Nephron (organoid): ENCODE results near the gene IRF2BPL.

ENCODE experiments used
- H3K27ac Mint-ChIP-seq, 3 experiments: 2 replicates each; pipeline ENCODE4 v1.8.0; 2020; ENCODE audit warnings: mixed read lengths in 3 of 3, mild to moderate bottlenecking in 2 of 3, moderate library complexity in 1 of 3
- H3K27me3 Mint-ChIP-seq: 2 replicates; pipeline ENCODE4 v1.8.0; 2021; ENCODE audit warnings: low read depth, mild to moderate bottlenecking, moderate library complexity, mixed read lengths
- H3K36me3 Mint-ChIP-seq: 2 replicates; pipeline ENCODE4 v1.8.0; 2020; ENCODE audit warnings: low read depth, mixed read lengths
- H3K4me1 Mint-ChIP-seq: 2 replicates; pipeline ENCODE4 v1.8.0; 2020; ENCODE audit warnings: mixed read lengths
- H3K4me3 Mint-ChIP-seq, 3 experiments: 2 replicates each; pipeline ENCODE4 v1.8.0; 2020; ENCODE audit warnings: mild to moderate bottlenecking in 3 of 3, mixed read lengths in 3 of 3, moderate library complexity in 2 of 3
- H3K9me3 Mint-ChIP-seq: 2 replicates; pipeline ENCODE4 v1.8.0; 2020; ENCODE audit warnings: mixed read lengths
- CTCF ChIP-seq, 3 experiments: fragments of 200-600 bp; sonication (generic); IDR thresholded peaks; one replicate each; pipeline ENCODE4 v1.5.0; 2021; ENCODE audit warnings: antibody characterized with exemption in 3 of 3; ENCODE audit not compliant: unreplicated experiment in 3 of 3

The IRF2BPL gene

GRCh38 chr14:77069551-77069950, 41.0 kb upstream of the IRF2BPL start:
- H3K27me3 Mint-ChIP-seq, result no peaks in the 10 kb centered on the region
- no peaks in the 10 kb centered on the region for H3K9me3 Mint-ChIP-seq
- no peak overlapping the region for H3K4me3 Mint-ChIP-seq
- peaks cover 59% of the 10 kb centered on the region for H3K4me1 Mint-ChIP-seq
- no peaks in the 10 kb centered on the region for H3K36me3 Mint-ChIP-seq
- no peak for TF ChIP-seq CTCF (IDR thresholded peaks at IDR 0.05; ENCODE audit: unreplicated experiment in 3 of 3)
- H3K27ac Mint-ChIP-seq, result peak overlapping the region in 1 of 3 experiments; percentile 76

- Mint-ChIP-seq H3K9me3 (no peaks in the 10 kb centered on the region), H3K4me1 (peaks cover 61% of the 10 kb centered on the region), H3K27ac (peak overlapping the region in 1 of 3 experiments; percentile 25), H3K4me3 (no peak overlapping the region), H3K27me3 (no peaks in the 10 kb centered on the region), H3K36me3 (no peaks in the 10 kb centered on the region)
- peak in 1 of 3 experiments; percentile 9 for TF ChIP-seq CTCF (IDR thresholded peaks at IDR 0.05; ENCODE audit: unreplicated experiment in 3 of 3)
These were observed 40.2 kb upstream of the IRF2BPL start for GRCh38 chr14:77068517-77069200.

- H3K27ac Mint-ChIP-seq, result peak overlapping the region in 2 of 3 experiments; percentile 25 to 43
- no peaks in the 10 kb centered on the region for H3K9me3 Mint-ChIP-seq
- H3K4me3 Mint-ChIP-seq, result no peak overlapping the region
- no peaks in the 10 kb centered on the region for H3K36me3 Mint-ChIP-seq
- H3K27me3 Mint-ChIP-seq, result no peaks in the 10 kb centered on the region
- peaks cover 66% of the 10 kb centered on the region for H3K4me1 Mint-ChIP-seq
- TF ChIP-seq CTCF (IDR thresholded peaks at IDR 0.05; ENCODE audit: unreplicated experiment in 3 of 3), result peak; percentile 91 to 92 (median 91)
These were observed 39.4 kb upstream of the IRF2BPL start for GRCh38 chr14:77067632-77068516.

GRCh38 chr14:77066578-77067172, 38.2 kb upstream of the IRF2BPL start:
- Mint-ChIP-seq H3K4me3 (no peak overlapping the region), H3K27ac (peak overlapping the region; percentile 43 to 61 (median 59)), H3K4me1 (peaks cover 61% of the 10 kb centered on the region), H3K27me3 (no peaks in the 10 kb centered on the region), H3K36me3 (no peaks in the 10 kb centered on the region), H3K9me3 (no peaks in the 10 kb centered on the region)
- TF ChIP-seq CTCF (IDR thresholded peaks at IDR 0.05; ENCODE audit: unreplicated experiment in 3 of 3), result no peak

GRCh38 chr14:77065851-77066577, 37.5 kb upstream of the IRF2BPL start:
- Mint-ChIP-seq H3K4me1 (peaks cover 56% of the 10 kb centered on the region), H3K4me3 (no peak overlapping the region), H3K27ac (peak overlapping the region; percentile 43 to 61 (median 59)), H3K36me3 (no peaks in the 10 kb centered on the region), H3K27me3 (no peaks in the 10 kb centered on the region), H3K9me3 (no peaks in the 10 kb centered on the region)
- no peak for TF ChIP-seq CTCF (IDR thresholded peaks at IDR 0.05; ENCODE audit: unreplicated experiment in 3 of 3)
